HepG2 (cell line): ENCODE data around the gene INSR. TPM values are rescaled to one million over a fixed set of nuclear protein-coding genes. Genes with fewer than 3 reads are reported as not detected.

Source experiments
- EED ChIP-seq: sonication (generic); formaldehyde crosslinking; IDR thresholded peaks from 2 replicates; pipeline ENCODE4 v1.5.0; 2020; ENCODE audit warnings: mild to moderate bottlenecking, missing genetic modification reagents
- FLYWCH1 ChIP-seq: sonication (generic); formaldehyde crosslinking; IDR thresholded peaks from 2 replicates; pipeline ENCODE4 v1.8.1; 2023; ENCODE audit warnings: mild to moderate bottlenecking, missing genetic modification reagents
- FOXK1 ChIP-seq: sonication (generic); formaldehyde crosslinking; IDR thresholded peaks from 2 replicates; pipeline ENCODE4 v1.4.0; 2020; ENCODE audit warnings: low read depth, missing genetic modification reagents, borderline replicate concordance
- GZF1 ChIP-seq: sonication (generic); formaldehyde crosslinking; IDR thresholded peaks from 2 replicates; pipeline ENCODE4 v1.5.1; 2020; ENCODE audit warnings: mild to moderate bottlenecking, missing genetic modification reagents
- IKZF5 ChIP-seq: IDR thresholded peaks from 2 replicates; pipeline ENCODE4 v1.6.1; 2018; ENCODE audit warnings: missing genetic modification reagents, mild to moderate bottlenecking, missing compliant biosample characterization
- MXD1 ChIP-seq: sonication (generic); formaldehyde crosslinking; IDR thresholded peaks from 2 replicates; pipeline ENCODE4 v1.4.0; 2020; ENCODE audit warnings: mild to moderate bottlenecking, missing genetic modification reagents
- MXI1 ChIP-seq: IDR thresholded peaks from 3 replicates; pipeline ENCODE4 v1.6.1; 2012; ENCODE audit warnings: low read depth, low read length, inconsistent platforms, borderline replicate concordance
- MYPOP ChIP-seq: sonication (generic); formaldehyde crosslinking; IDR thresholded peaks from 2 replicates; pipeline ENCODE4 v1.8.1; 2023; ENCODE audit warnings: mild to moderate bottlenecking, moderate library complexity, missing genetic modification reagents
- NR2F6 ChIP-seq, 2 experiments: IDR thresholded peaks; 2 replicates each; pipeline ENCODE4 v1.6.1; 2016; ENCODE audit warnings: antibody characterized with exemption in 1 of 2, mild to moderate bottlenecking in 1 of 2
- PCBP2 ChIP-seq: fragments of 200-400 bp; formaldehyde crosslinking; optimal IDR thresholded peaks from 2 replicates; pipeline ENCODE3; 2018; ENCODE audit warnings: low read length, low read depth; ENCODE audit not compliant: poor library complexity, severe bottlenecking
- RBM22 ChIP-seq: fragments of 200-400 bp; formaldehyde crosslinking; optimal IDR thresholded peaks from 2 replicates; pipeline ENCODE3; 2017; ENCODE audit warnings: mild to moderate bottlenecking, low read length, moderate library complexity
- SAFB2 ChIP-seq: sonication (generic); formaldehyde crosslinking; IDR thresholded peaks from 2 replicates; pipeline ENCODE4 v1.5.1; 2020; ENCODE audit warnings: missing genetic modification reagents, low read depth, mild to moderate bottlenecking, borderline replicate concordance
- SMAD9 ChIP-seq: sonication (generic); formaldehyde crosslinking; IDR thresholded peaks from 2 replicates; pipeline ENCODE4 v1.5.1; 2020; ENCODE audit warnings: mild to moderate bottlenecking, missing genetic modification reagents
- SP1 ChIP-seq, 2 experiments: fragments of 450-650 bp in 1 of 2; sonication (generic) in 1 of 2; formaldehyde crosslinking in 1 of 2; IDR thresholded peaks; 2 replicates each; pipeline versions ENCODE4 v1.4.0 to v1.6.1; 2016 to 2020; ENCODE audit warnings: missing genetic modification reagents in 1 of 2
- ZC3H13 ChIP-seq: sonication (generic); formaldehyde crosslinking; IDR thresholded peaks from 2 replicates; pipeline ENCODE4 v1.8.1; 2023; ENCODE audit warnings: mild to moderate bottlenecking, missing genetic modification reagents, moderate library complexity
- ZNF501 ChIP-seq: sonication (generic); formaldehyde crosslinking; IDR thresholded peaks from 2 replicates; pipeline ENCODE4 v1.5.1; 2020; ENCODE audit warnings: mild to moderate bottlenecking, moderate library complexity, missing genetic modification reagents
- ZNF547 ChIP-seq: sonication (generic); formaldehyde crosslinking; IDR thresholded peaks from 2 replicates; pipeline ENCODE4 v1.5.1; 2020; ENCODE audit warnings: mild to moderate bottlenecking, missing genetic modification reagents
- ZNF616 ChIP-seq: sonication (generic); formaldehyde crosslinking; IDR thresholded peaks from 2 replicates; pipeline ENCODE4 v1.5.0; 2020; ENCODE audit warnings: low read depth, mild to moderate bottlenecking, missing genetic modification reagents
- ZNF746 ChIP-seq: sonication (generic); formaldehyde crosslinking; IDR thresholded peaks from 2 replicates; pipeline ENCODE4 v1.8.0; 2022; ENCODE audit warnings: mild to moderate bottlenecking, missing genetic modification reagents
- ZNF83 ChIP-seq: sonication (generic); formaldehyde crosslinking; IDR thresholded peaks from 2 replicates; pipeline ENCODE4 v1.4.0; 2020; ENCODE audit warnings: missing genetic modification reagents, mild to moderate bottlenecking, borderline replicate concordance
- polyA plus RNA-seq, 8 experiments: library from polyadenylated mRNA; depleted of rRNA in 3 of 8; stranded (reverse) in 7 of 8; unstranded in 1 of 8; fragments of >200 nt; fragmentation: Illumina TruSeq in 4 of 8; extraction: Trizol in 4 of 8; gene quantifications; 2 replicates each; pipeline versions ENCODE4 v1.2.1 to v1.2.3, GENCODE V29; 2011 to 2016; ENCODE audit warnings: low read depth in 4 of 8, missing spikeins in 1 of 8, mixed read lengths in 1 of 8; ENCODE audit not compliant: insufficient read depth in 1 of 8
- total RNA-seq, 5 experiments: library from RNA; depleted of rRNA; stranded (reverse); fragments of >200 nt; fragmentation: Illumina TruSeq; extraction: Trizol; gene quantifications; 2 replicates each; pipeline ENCODE4 v1.2.3, GENCODE V29; 2016; ENCODE audit warnings: low read depth in 1 of 5
- TF ChIP-seq, protein P1 (sequence below): sonication (generic); formaldehyde crosslinking; IDR thresholded peaks from 2 replicates; pipeline ENCODE4 v1.4.0; 2020; ENCODE audit warnings: missing genetic modification reagents
- TF ChIP-seq, protein P2 (sequence below): IDR thresholded peaks from 2 replicates; pipeline ENCODE4 v1.6.1; 2012; ENCODE audit warnings: inconsistent platforms

Gene INSR
- total and polyA plus RNA-seq, 2 of the 13 experiments (the other 11 are each of a cell fraction or from before 2014, with no cell fraction given), result 24.2 to 29.8 TPM

- TF ChIP-seq MXD1 (CRISPR knock-in tag) (peak; percentile 43), ZNF616 (no peak), FOXK1 (CRISPR knock-in tag) (0 out of 2 replicates have a peak, but pooled peaks have one; percentile 9), ZNF83 (CRISPR knock-in tag) (peak; percentile 40; the same call in 1 of the 2 replicates), PCBP2 (no peak), SP1 (IDR thresholded peaks at IDR 0.05) (no peak), SP1 (CRISPR knock-in tag; IDR thresholded peaks at IDR 0.05) (0 out of 2 replicates have a peak, but pooled peaks have one; percentile 50), GZF1 (CRISPR knock-in tag) (no peak; the same call in 1 of the 2 replicates), IKZF5 (CRISPR knock-in tag) (0 out of 2 replicates have a peak, but pooled peaks have one; percentile 33), FLYWCH1 (CRISPR knock-in tag) (no peak), ZNF547 (CRISPR knock-in tag) (peak; percentile 60; the same call in 1 of the 2 replicates), NR2F6 (IDR thresholded peaks at IDR 0.05) (no peak), NR2F6 (CRISPR knock-in tag; IDR thresholded peaks at IDR 0.05) (0 out of 2 replicates have a peak, but pooled peaks have one; percentile 10), ZNF501 (CRISPR knock-in tag) (peak; percentile 55; the same call in 1 of the 2 replicates), SMAD9 (no peak), ZC3H13 (peak; percentile 79), MXI1 (peak; percentile 38; the same call in 1 of the 3 replicates), MYPOP (CRISPR knock-in tag) (peak; percentile 69; the same call in 1 of the 2 replicates), ZNF746 (CRISPR knock-in tag) (no peak), RBM22 (no peak), EED (CRISPR knock-in tag) (0 out of 2 replicates have a peak, but pooled peaks have one; percentile 47), SAFB2 (0 out of 2 replicates have a peak, but pooled peaks have one; percentile 17)
- TF ChIP-seq, protein P1, sequence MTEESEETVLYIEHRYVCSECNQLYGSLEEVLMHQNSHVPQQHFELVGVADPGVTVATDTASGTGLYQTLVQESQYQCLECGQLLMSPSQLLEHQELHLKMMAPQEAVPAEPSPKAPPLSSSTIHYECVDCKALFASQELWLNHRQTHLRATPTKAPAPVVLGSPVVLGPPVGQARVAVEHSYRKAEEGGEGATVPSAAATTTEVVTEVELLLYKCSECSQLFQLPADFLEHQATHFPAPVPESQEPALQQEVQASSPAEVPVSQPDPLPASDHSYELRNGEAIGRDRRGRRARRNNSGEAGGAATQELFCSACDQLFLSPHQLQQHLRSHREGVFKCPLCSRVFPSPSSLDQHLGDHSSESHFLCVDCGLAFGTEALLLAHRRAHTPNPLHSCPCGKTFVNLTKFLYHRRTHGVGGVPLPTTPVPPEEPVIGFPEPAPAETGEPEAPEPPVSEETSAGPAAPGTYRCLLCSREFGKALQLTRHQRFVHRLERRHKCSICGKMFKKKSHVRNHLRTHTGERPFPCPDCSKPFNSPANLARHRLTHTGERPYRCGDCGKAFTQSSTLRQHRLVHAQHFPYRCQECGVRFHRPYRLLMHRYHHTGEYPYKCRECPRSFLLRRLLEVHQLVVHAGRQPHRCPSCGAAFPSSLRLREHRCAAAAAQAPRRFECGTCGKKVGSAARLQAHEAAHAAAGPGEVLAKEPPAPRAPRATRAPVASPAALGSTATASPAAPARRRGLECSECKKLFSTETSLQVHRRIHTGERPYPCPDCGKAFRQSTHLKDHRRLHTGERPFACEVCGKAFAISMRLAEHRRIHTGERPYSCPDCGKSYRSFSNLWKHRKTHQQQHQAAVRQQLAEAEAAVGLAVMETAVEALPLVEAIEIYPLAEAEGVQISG, result 0 out of 2 replicates have a peak, but pooled peaks have one; percentile 41
- TF ChIP-seq, protein P2, sequence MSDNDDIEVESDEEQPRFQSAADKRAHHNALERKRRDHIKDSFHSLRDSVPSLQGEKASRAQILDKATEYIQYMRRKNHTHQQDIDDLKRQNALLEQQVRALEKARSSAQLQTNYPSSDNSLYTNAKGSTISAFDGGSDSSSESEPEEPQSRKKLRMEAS, result peak; percentile 50; the same call in 1 of the 2 replicates
Observed at GRCh38 chr19:7098701-7099596, 195.3 kb downstream of the INSR start (continued).
